Mesendoderm (in vitro differentiated cells): ENCODE measurements around the gene SCGB1C1. TPM values are rescaled to one million over a fixed set of nuclear protein-coding genes. Genes with fewer than 3 reads are reported as not detected.
"Not testable (repeated sequence)": the region's sequence is repeated elsewhere in the genome, so short reads cannot be mapped to it uniquely, and the experiment has no call there.

Experiments
- DNase-seq: peaks from one replicate; pipeline ENCODE4 v3.0.0; 2013
- H2AK5ac ChIP-seq: 2 replicates; pipeline ENCODE4 v1.6.1; 2013; ENCODE audit warnings: low read length, inconsistent platforms
- H2BK120ac ChIP-seq: 2 replicates; pipeline ENCODE4 v1.6.1; 2013; ENCODE audit warnings: low read depth, mild to moderate bottlenecking, low read length, moderate library complexity, mixed read lengths
- H2BK15ac ChIP-seq: replicated peaks from 2 replicates; pipeline ENCODE4 v1.6.1; 2013; ENCODE audit warnings: low read depth, mild to moderate bottlenecking, moderate library complexity
- H2BK5ac ChIP-seq: 2 replicates; pipeline ENCODE4 v1.6.1; 2013; ENCODE audit warnings: low read length, inconsistent platforms
- H3K18ac ChIP-seq: 2 replicates; pipeline ENCODE4 v1.6.1; 2013; ENCODE audit warnings: mild to moderate bottlenecking, low read length, mixed read lengths
- H3K23ac ChIP-seq: one replicate; pipeline ENCODE4 v1.6.1; 2013; ENCODE audit warnings: low read length
- H3K27ac ChIP-seq: 2 replicates; pipeline ENCODE4 v1.5.1; 2013; ENCODE audit warnings: low read depth, mild to moderate bottlenecking, inconsistent platforms, low read length, moderate library complexity
- H3K27me3 ChIP-seq: 2 replicates; pipeline ENCODE4 v1.6.1; 2013; ENCODE audit warnings: low read length, control low read depth, mild to moderate bottlenecking, inconsistent platforms; ENCODE audit not compliant: insufficient read depth, poor library complexity
- H3K36me3 ChIP-seq: 2 replicates; pipeline ENCODE4 v1.6.1; 2013; ENCODE audit warnings: low read length, inconsistent platforms; ENCODE audit not compliant: control insufficient read depth, insufficient read depth
- H3K4ac ChIP-seq: one replicate; pipeline ENCODE4 v1.6.1; 2013; ENCODE audit warnings: low read depth, mild to moderate bottlenecking, low read length, moderate library complexity
- H3K4me1 ChIP-seq: 2 replicates; pipeline ENCODE4 v1.6.1; 2013; ENCODE audit warnings: low read depth, low read length, inconsistent platforms; ENCODE audit not compliant: control insufficient read depth
- H3K4me2 ChIP-seq: 2 replicates; pipeline ENCODE4 v1.6.1; 2013; ENCODE audit warnings: low read length
- H3K4me3 ChIP-seq: 2 replicates; pipeline ENCODE4 v1.5.1; 2013; ENCODE audit warnings: mild to moderate bottlenecking, low read length
- H3K56ac ChIP-seq: one replicate; pipeline ENCODE4 v1.6.1; 2013; ENCODE audit warnings: low read length
- H3K79me1 ChIP-seq: 2 replicates; pipeline ENCODE4 v1.6.1; 2013; ENCODE audit warnings: low read length, inconsistent platforms
- H3K79me2 ChIP-seq: 2 replicates; pipeline ENCODE4 v1.6.1; 2013; ENCODE audit warnings: mild to moderate bottlenecking, low read length; ENCODE audit not compliant: control insufficient read depth, insufficient read depth
- H3K9ac ChIP-seq: 2 replicates; pipeline ENCODE4 v1.6.1; 2013; ENCODE audit warnings: low read length, inconsistent platforms
- H4K5ac ChIP-seq: one replicate; pipeline ENCODE4 v1.6.1; 2013; ENCODE audit warnings: low read length
- H4K8ac ChIP-seq: one replicate; pipeline ENCODE4 v1.6.1; 2013; ENCODE audit warnings: low read depth, mild to moderate bottlenecking, control low read depth, low read length, moderate library complexity
- WGBS: extraction: QIAGEN DNeasy Blood & Tissue Kit; methylation state at CpG from one replicate; pipeline ENCODE4 v1.1.7; 2013; ENCODE audit warnings: low lambda C conversion rate, missing lambda C conversion rate; ENCODE audit not compliant: insufficient coverage; ENCODE audit errors: extremely low coverage; 5-methylcytosine and 5-hydroxymethylcytosine counted together
- polyA plus RNA-seq, 2 experiments: library from polyadenylated mRNA; stranded (reverse); fragments of 200-250 nt; gene quantifications; one replicate each; pipeline ENCODE4 v1.2.3, GENCODE V29; 2013

Gene SCGB1C1
- polyA plus RNA-seq (2013, experiment 1 of 2): not detected
- polyA plus RNA-seq (2013, experiment 2 of 2): not detected

DNA sequence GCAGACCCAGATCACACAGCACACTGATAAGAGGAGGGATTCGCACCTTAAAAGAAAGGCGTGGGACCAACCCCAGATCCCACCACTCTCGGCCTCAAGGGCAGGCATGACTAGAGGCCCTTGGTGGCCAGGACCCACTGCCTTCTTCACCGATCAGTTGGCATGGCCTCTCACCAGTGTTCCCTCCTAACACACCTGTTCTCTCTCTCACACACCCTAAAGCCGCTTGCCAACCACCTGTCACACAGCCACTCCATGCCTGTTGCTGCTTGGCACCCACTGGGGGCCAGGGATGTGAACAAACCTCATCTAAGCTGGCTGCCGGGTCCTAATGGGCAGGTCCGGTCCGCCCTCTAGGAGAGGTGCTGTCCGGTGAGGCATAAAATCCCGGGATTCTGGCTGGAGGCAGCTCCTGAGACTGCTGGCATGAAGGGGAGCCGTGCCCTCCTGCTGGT is at the start of gene SCGB1C1:
Gene SCGB1C1, plus strand, starts transcription at position 405 of the 455 bp plus-strand sequence. Its CDS starts 22 bp downstream, at position 427.
- H3K56ac ChIP-seq, H3K18ac ChIP-seq, H3K9ac ChIP-seq, DNase-seq, H3K4me3 ChIP-seq, H2BK15ac ChIP-seq, H3K27ac ChIP-seq, H3K4me2 ChIP-seq, H2AK5ac ChIP-seq, H2BK120ac ChIP-seq, H3K79me2 ChIP-seq, H2BK5ac ChIP-seq, H3K23ac ChIP-seq, H3K27me3 ChIP-seq, H3K79me1 ChIP-seq, H3K36me3 ChIP-seq, H4K8ac ChIP-seq, H4K5ac ChIP-seq, H3K4ac ChIP-seq, H3K4me1 ChIP-seq: not testable (repeated sequence)
- no CpG with 5 or more reads among the region's 11 CpGs for WGBS

DNA sequence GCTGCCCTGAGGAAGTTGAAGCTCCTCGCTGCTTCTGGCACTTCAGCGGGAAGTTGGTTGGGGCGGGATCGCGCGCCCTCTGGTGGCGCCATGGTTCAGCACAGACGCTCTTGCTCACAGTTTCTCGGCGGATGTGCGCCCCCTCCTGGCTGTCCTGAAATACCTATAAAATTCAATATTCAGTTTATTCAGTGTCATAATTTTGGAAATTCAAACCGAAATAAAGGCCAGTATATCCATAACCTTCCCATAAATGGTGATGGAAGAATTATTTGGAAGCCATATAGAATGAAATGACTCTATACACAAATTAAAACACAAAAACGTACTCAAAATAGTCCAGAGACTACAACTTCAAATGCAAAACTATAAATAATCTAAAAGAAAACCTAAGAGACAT is 12.6 kb upstream of the SCGB1C1 start:
- no CpG with 5 or more reads among the region's 13 CpGs for WGBS
- not testable (repeated sequence) for H2BK5ac ChIP-seq

DNA sequence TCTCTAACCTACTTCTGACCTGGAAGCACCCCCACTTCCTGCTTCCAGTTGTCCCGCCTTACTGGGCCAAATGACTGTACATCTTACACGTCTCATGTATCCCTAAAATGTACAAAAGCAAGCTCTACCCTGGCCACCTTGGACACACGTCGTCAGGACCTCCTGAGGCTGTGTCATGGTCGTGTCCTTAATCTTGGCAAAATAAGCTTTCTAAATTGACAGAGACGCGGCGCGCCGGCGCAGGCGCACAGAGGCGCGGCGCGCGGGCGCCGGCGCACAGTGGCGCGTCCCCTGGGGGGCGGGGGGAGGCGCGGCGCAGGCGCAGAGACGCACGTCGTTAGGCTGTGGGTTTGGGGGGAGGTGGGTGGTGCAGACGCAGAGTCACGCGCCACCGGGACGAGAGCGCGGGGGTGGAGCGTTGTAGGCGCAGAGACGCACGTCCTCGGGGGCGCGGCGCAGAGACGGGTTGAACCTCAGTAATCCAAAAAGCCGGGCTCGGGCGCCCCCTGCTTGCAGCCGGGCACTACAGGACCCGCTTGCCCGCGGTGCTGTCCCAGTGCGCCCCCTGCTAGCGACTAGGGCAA is 3.6 kb upstream of the SCGB1C1 start:
- H3K23ac ChIP-seq, H3K4me3 ChIP-seq, H2AK5ac ChIP-seq, H2BK120ac ChIP-seq, H3K4me1 ChIP-seq, H3K4ac ChIP-seq, H4K8ac ChIP-seq, DNase-seq, H2BK5ac ChIP-seq, H3K27ac ChIP-seq, H2BK15ac ChIP-seq, H4K5ac ChIP-seq, H3K36me3 ChIP-seq, H3K18ac ChIP-seq, H3K9ac ChIP-seq, H3K79me2 ChIP-seq, H3K4me2 ChIP-seq, H3K56ac ChIP-seq, H3K27me3 ChIP-seq, H3K79me1 ChIP-seq: not testable (repeated sequence)
- WGBS: no CpG with 5 or more reads among the region's 55 CpGs

More for the DNA sequence above, 12.6 kb upstream of the SCGB1C1 start:
- H3K18ac ChIP-seq, H2AK5ac ChIP-seq, H2BK15ac ChIP-seq, H3K79me1 ChIP-seq, H3K4me3 ChIP-seq, H3K56ac ChIP-seq, H3K4me2 ChIP-seq, H4K5ac ChIP-seq, H3K4me1 ChIP-seq, DNase-seq, H2BK120ac ChIP-seq, H3K27ac ChIP-seq, H3K23ac ChIP-seq, H3K27me3 ChIP-seq, H3K4ac ChIP-seq, H4K8ac ChIP-seq, H3K79me2 ChIP-seq, H3K36me3 ChIP-seq, H3K9ac ChIP-seq: not testable (repeated sequence)

DNA sequence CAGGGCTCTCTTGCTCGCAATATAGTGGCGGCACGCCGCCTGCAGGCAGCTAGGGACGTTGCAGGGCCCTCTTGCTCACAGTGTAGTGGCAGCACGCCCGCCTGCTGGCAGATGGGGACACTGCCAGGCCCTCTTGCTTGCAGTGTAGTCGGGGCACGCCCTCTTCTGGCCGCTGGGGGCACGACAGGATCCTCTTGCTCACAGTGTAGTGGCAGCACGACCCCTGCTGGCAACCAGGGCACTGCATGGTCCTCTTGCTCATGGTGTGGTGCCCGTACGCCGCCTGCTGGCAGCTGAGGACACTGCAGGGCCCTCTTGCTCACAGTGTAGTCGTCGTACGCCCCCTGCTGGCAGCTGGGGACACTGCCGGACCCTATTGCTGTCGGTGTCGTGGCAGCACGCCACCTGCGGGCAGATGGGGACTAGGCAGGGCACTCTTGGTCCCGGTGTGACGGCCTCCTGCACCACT is 3.0 kb upstream of the SCGB1C1 start:
- not testable (repeated sequence) for H3K36me3 ChIP-seq

DNA sequence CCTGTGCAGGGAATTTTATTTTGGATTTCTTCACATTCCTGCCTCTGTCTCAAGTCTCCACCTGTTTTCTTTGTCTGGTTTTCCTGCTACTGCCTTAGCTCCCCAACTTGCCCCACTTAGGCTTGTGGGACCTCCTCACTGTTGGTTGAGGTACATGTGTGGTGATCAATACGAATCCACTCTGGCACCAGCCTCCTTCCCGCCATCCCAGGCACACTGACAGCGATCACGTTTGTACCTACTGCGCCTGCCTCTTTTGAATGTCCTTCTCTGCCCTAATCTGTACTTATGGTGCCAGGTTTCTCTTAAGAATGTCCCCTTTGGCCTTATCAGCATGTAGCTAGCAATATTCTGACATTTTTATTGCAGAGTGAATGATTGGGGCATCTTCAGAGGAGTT is 2.3 kb upstream of the SCGB1C1 start:
- H4K8ac ChIP-seq, H3K4me2 ChIP-seq, H3K27ac ChIP-seq, DNase-seq, H3K27me3 ChIP-seq, H4K5ac ChIP-seq, H3K4me3 ChIP-seq, H3K79me1 ChIP-seq, H3K18ac ChIP-seq, H2BK5ac ChIP-seq, H3K9ac ChIP-seq, H2BK15ac ChIP-seq, H2BK120ac ChIP-seq, H3K79me2 ChIP-seq, H3K23ac ChIP-seq, H3K4me1 ChIP-seq, H3K56ac ChIP-seq, H2AK5ac ChIP-seq, H3K36me3 ChIP-seq, H3K4ac ChIP-seq: not testable (repeated sequence)
- WGBS: no CpG with 5 or more reads among the region's 5 CpGs

More for the DNA sequence above, 3.0 kb upstream of the SCGB1C1 start:
- H3K4me1 ChIP-seq, H3K23ac ChIP-seq, H3K9ac ChIP-seq, H3K27ac ChIP-seq, H3K79me2 ChIP-seq, DNase-seq, H3K4ac ChIP-seq, H3K56ac ChIP-seq, H2AK5ac ChIP-seq, H4K5ac ChIP-seq, H4K8ac ChIP-seq, H3K27me3 ChIP-seq, H3K4me3 ChIP-seq, H2BK5ac ChIP-seq, H3K4me2 ChIP-seq, H2BK15ac ChIP-seq, H2BK120ac ChIP-seq, H3K18ac ChIP-seq, H3K79me1 ChIP-seq: not testable (repeated sequence)
- WGBS: no CpG with 5 or more reads among the region's 25 CpGs
